Measurements from ENCODE around the gene SPC25. TPM values are rescaled to one million over a fixed set of nuclear protein-coding genes. Genes with fewer than 3 reads are reported as not detected.

SPC25 gene
- total and polyA plus RNA-seq, 9 of the 15 experiments (the other 6 are each of a cell fraction or from before 2014, with no cell fraction given), result 44.8 to 100 (median 75.0) TPM

DNA sequence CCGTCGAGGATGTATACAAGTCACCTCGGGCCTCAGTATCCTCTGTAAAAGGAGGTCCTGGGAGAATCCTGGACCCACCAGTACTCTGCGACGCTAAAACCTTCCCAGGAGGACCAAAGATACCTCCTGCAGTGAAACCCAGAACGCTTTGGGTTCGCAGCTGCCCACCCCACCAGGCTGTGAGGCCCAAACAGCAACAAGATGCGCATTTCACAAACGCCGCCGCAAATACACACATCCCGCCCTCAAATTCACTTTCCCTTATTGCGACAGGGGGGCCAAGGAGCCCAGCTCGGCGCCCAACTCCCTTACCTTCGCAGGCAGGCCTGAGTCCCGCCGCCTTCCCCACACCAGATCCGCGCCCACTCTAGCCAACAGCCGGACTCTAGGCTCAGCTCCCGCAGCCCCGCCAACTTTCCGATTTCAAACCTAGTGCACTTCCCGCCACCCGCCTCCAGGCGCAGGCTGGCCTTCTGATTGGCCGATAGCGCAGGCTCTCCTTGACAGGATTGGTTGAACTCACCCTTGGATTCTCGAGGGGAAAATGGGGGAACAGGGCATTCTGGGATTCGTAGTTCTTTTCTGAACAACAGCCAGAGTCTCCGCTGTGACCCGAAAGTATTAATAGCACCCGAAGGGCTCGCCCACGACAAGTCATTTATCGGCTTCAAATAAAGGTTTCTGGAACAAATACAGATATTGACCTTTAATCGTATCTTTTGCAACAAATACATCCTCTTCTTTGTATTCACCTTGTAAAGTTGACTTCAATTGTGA, at the start of gene SPC25 (continued):
- peak; percentile 91 for TF ChIP-seq PHF8 (IDR thresholded peaks at IDR 0.05; ENCODE audit: borderline replicate concordance, low read length)
- no peak for TF ChIP-seq HNRNPUL1 (IDR thresholded peaks at IDR 0.05; ENCODE audit: low read length)
- no peak for TF ChIP-seq HMG20A (CRISPR knock-in tag; conservative IDR thresholded peaks at IDR 0.05)
- TF ChIP-seq GTF2A2 (tag; IDR thresholded peaks at IDR 0.05), result no peak
- TF ChIP-seq FOXJ3 (CRISPR knock-in tag; IDR thresholded peaks at IDR 0.05), result no peak
- TF ChIP-seq, protein P1, sequence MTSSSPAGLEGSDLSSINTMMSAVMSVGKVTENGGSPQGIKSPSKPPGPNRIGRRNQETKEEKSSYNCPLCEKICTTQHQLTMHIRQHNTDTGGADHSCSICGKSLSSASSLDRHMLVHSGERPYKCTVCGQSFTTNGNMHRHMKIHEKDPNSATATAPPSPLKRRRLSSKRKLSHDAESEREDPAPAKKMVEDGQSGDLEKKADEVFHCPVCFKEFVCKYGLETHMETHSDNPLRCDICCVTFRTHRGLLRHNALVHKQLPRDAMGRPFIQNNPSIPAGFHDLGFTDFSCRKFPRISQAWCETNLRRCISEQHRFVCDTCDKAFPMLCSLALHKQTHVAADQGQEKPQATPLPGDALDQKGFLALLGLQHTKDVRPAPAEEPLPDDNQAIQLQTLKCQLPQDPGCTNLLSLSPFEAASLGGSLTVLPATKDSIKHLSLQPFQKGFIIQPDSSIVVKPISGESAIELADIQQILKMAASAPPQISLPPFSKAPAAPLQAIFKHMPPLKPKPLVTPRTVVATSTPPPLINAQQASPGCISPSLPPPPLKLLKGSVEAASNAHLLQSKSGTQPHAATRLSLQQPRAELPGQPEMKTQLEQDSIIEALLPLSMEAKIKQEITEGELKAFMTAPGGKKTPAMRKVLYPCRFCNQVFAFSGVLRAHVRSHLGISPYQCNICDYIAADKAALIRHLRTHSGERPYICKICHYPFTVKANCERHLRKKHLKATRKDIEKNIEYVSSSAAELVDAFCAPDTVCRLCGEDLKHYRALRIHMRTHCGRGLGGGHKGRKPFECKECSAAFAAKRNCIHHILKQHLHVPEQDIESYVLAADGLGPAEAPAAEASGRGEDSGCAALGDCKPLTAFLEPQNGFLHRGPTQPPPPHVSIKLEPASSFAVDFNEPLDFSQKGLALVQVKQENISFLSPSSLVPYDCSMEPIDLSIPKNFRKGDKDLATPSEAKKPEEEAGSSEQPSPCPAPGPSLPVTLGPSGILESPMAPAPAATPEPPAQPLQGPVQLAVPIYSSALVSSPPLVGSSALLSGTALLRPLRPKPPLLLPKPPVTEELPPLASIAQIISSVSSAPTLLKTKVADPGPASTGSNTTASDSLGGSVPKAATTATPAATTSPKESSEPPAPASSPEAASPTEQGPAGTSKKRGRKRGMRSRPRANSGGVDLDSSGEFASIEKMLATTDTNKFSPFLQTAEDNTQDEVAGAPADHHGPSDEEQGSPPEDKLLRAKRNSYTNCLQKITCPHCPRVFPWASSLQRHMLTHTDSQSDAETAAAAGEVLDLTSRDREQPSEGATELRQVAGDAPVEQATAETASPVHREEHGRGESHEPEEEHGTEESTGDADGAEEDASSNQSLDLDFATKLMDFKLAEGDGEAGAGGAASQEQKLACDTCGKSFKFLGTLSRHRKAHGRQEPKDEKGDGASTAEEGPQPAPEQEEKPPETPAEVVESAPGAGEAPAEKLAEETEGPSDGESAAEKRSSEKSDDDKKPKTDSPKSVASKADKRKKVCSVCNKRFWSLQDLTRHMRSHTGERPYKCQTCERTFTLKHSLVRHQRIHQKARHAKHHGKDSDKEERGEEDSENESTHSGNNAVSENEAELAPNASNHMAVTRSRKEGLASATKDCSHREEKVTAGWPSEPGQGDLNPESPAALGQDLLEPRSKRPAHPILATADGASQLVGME (CRISPR knock-in tag; IDR thresholded peaks at IDR 0.05), result no peak
- TF ChIP-seq NONO (IDR thresholded peaks at IDR 0.05; ENCODE audit: low read depth in 2 of 2, low read length in 1 of 2), result no peak
- TF ChIP-seq, protein P2, sequence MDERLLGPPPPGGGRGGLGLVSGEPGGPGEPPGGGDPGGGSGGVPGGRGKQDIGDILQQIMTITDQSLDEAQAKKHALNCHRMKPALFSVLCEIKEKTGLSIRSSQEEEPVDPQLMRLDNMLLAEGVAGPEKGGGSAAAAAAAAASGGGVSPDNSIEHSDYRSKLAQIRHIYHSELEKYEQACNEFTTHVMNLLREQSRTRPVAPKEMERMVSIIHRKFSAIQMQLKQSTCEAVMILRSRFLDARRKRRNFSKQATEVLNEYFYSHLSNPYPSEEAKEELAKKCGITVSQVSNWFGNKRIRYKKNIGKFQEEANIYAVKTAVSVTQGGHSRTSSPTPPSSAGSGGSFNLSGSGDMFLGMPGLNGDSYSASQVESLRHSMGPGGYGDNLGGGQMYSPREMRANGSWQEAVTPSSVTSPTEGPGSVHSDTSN (CRISPR knock-in tag; IDR thresholded peaks at IDR 0.05; ENCODE audit: low read depth), result no peak
- TF ChIP-seq, protein P2 (tag; conservative IDR thresholded peaks at IDR 0.05; ENCODE audit: low read depth), result no peak
- TF ChIP-seq, protein P3, sequence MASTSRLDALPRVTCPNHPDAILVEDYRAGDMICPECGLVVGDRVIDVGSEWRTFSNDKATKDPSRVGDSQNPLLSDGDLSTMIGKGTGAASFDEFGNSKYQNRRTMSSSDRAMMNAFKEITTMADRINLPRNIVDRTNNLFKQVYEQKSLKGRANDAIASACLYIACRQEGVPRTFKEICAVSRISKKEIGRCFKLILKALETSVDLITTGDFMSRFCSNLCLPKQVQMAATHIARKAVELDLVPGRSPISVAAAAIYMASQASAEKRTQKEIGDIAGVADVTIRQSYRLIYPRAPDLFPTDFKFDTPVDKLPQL (IDR thresholded peaks at IDR 0.05; ENCODE audit: extremely low read depth, insufficient read length), result no peak
- no peak for TF ChIP-seq FOXA3 (CRISPR knock-in tag; conservative IDR thresholded peaks at IDR 0.05 in 1 of 2, IDR thresholded peaks at IDR 0.05 in 1 of 2)
- TF ChIP-seq, protein P4, sequence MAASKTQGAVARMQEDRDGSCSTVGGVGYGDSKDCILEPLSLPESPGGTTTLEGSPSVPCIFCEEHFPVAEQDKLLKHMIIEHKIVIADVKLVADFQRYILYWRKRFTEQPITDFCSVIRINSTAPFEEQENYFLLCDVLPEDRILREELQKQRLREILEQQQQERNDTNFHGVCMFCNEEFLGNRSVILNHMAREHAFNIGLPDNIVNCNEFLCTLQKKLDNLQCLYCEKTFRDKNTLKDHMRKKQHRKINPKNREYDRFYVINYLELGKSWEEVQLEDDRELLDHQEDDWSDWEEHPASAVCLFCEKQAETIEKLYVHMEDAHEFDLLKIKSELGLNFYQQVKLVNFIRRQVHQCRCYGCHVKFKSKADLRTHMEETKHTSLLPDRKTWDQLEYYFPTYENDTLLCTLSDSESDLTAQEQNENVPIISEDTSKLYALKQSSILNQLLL (CRISPR knock-in tag; IDR thresholded peaks at IDR 0.05; ENCODE audit: borderline replicate concordance), result no peak
- TF ChIP-seq, protein P5, sequence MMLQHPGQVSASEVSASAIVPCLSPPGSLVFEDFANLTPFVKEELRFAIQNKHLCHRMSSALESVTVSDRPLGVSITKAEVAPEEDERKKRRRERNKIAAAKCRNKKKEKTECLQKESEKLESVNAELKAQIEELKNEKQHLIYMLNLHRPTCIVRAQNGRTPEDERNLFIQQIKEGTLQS (IDR thresholded peaks at IDR 0.05), result no peak
- TF ChIP-seq, protein P5 (CRISPR knock-in tag; conservative IDR thresholded peaks at IDR 0.05), result peak; percentile 59; the same call in 1 of the 2 replicates
- no peak for TF ChIP-seq SMARCB1 (IDR thresholded peaks at IDR 0.05; ENCODE audit: insufficient read length, low read depth)

Data from K562 (cell line).